ENCODE data around the gene ALPK3. TPM values are rescaled to one million over a fixed set of nuclear protein-coding genes. Genes with fewer than 3 reads are reported as not detected.

ALPK3 gene
- total and polyA plus RNA-seq, 2 donors from 2014 or later = 3.1 to 20.2 TPM

DNA sequence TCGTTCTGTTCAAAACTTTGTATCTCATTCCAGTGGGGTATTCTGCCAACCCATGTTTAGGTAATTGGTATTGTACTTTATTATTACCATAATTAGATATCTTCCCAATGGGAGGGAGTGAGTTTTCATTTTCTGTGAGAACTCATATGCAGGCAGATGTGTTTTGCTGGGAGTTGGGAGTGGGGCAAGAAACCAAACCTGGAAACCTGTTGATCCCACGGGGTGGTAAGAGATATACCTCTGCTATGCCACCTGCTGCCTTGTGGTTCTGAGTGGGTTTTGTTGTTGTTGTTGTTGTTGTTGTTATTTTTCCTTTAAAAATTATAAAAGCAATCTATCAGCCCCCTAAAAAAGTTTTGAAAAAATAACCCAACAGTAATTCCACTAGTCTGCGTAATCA lies 36.7 kb upstream of the ALPK3 start:
- H3K9ac ChIP-seq (ENCODE audit: low read length in 3 of 3) = no peak overlapping the region
- DNase-seq (no peak), FAIRE-seq (no peak)
- peaks cover 0 to 10% (median 5%) of the 10 kb centered on the region in 3 donors for H3K4me1 ChIP-seq (ENCODE audit: control insufficient read depth in 2 of 3, insufficient read depth in 2 of 3, low read depth in 1 of 3, low read length in 3 of 3)
- H3K9me3 ChIP-seq (ENCODE audit: control insufficient read depth in 2 of 3, insufficient read depth in 1 of 3, low read length in 3 of 3) = no peaks in the 10 kb centered on the region
- no peak for TF ChIP-seq CTCF (IDR thresholded peaks at IDR 0.05; ENCODE audit: borderline replicate concordance, extremely low read depth, insufficient read depth)
- H3K4me3 ChIP-seq (ENCODE audit: low read length in 3 of 3) = no peak overlapping the region
- H3K36me3 ChIP-seq (ENCODE audit: control insufficient read depth in 2 of 3, insufficient read depth in 3 of 3, low read length in 3 of 3) = peaks cover 3 to 31% (median 21%) of the 10 kb centered on the region in 3 donors
- intact Hi-C loops (cut with DNase I) = no loop called here
- no peak overlapping the region for H3K27ac ChIP-seq (ENCODE audit: low read depth in 2 of 2, low read length in 2 of 2)
- no peaks in the 10 kb centered on the region for H3K27me3 ChIP-seq (ENCODE audit: control insufficient read depth, insufficient read depth, low read length)

DNA sequence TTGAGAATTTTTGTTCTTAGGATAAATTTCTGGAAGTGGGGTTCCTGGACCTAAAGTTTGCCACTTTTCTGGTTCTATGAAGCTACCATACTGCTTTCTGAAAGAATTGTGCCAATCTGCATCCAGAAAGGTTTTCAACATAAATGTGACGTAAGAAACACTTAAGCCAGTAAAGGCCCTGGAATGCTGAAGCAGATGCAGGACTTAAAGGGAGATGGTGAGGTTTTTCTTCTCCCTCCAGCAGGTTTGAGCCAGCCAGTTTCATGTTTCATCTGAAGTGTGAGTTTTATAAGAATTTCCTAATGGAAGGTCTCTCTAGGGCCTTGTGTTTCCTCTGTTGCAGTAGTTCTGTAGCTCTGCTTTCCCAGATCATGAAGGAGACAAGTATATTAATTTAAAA lies 35.7 kb upstream of the ALPK3 start:
- Histone ChIP-seq H3K27me3 (ENCODE audit: control insufficient read depth, insufficient read depth, low read length) (no peaks in the 10 kb centered on the region), H3K9ac (ENCODE audit: low read length in 3 of 3) (no peak overlapping the region), H3K4me3 (ENCODE audit: low read length in 3 of 3) (no peak overlapping the region), H3K27ac (ENCODE audit: low read depth in 2 of 2, low read length in 2 of 2) (no peak overlapping the region), H3K4me1 (ENCODE audit: control insufficient read depth in 2 of 3, insufficient read depth in 2 of 3, low read depth in 1 of 3, low read length in 3 of 3) (peaks cover 0 to 11% (median 6%) of the 10 kb centered on the region in 3 donors), H3K36me3 (ENCODE audit: control insufficient read depth in 2 of 3, insufficient read depth in 3 of 3, low read length in 3 of 3) (peaks cover 3 to 31% (median 21%) of the 10 kb centered on the region in 3 donors), H3K9me3 (ENCODE audit: control insufficient read depth in 2 of 3, insufficient read depth in 1 of 3, low read length in 3 of 3) (no peaks in the 10 kb centered on the region)
- FAIRE-seq (no peak), DNase-seq (no peak)
- TF ChIP-seq CTCF (IDR thresholded peaks at IDR 0.05; ENCODE audit: borderline replicate concordance, extremely low read depth, insufficient read depth) = no peak
- intact Hi-C loops (cut with DNase I) = no loop called here

DNA sequence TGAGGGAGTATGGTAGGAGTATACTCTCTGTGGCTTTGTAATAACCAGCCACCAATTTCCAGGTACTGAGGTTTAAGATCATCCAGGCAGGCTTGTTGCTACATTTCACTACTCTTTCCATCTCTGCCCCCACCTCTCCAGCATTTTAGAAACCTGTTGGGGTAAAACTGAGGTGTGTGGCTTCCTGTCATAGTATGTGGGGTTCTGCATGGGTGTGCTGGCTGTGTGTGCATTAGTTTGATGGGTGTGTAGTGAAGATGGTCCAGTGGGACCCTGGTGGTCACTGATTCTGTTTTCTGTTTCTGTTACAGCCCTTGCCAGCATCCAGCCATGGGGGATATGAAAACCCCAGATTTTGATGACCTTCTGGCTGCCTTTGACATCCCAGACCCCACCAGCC lies 34.8 kb upstream of the ALPK3 start:
- no peaks in the 10 kb centered on the region for H3K9me3 ChIP-seq (ENCODE audit: control insufficient read depth in 2 of 3, insufficient read depth in 1 of 3, low read length in 3 of 3)
- no peak overlapping the region for H3K27ac ChIP-seq (ENCODE audit: low read depth in 2 of 2, low read length in 2 of 2)
- H3K36me3 ChIP-seq (ENCODE audit: control insufficient read depth in 2 of 3, insufficient read depth in 3 of 3, low read length in 3 of 3) = peaks cover 3 to 34% (median 21%) of the 10 kb centered on the region in 3 donors
- DNase-seq (no peak), FAIRE-seq (no peak)
- H3K4me1 ChIP-seq (ENCODE audit: control insufficient read depth in 2 of 3, insufficient read depth in 2 of 3, low read depth in 1 of 3, low read length in 3 of 3) = peaks cover 0 to 14% (median 9%) of the 10 kb centered on the region in 3 donors
- no peak overlapping the region for H3K4me3 ChIP-seq (ENCODE audit: low read length in 3 of 3)
- intact Hi-C loops (cut with DNase I) = no loop called here
- H3K27me3 ChIP-seq (ENCODE audit: control insufficient read depth, insufficient read depth, low read length) = no peaks in the 10 kb centered on the region
- no peak overlapping the region for H3K9ac ChIP-seq (ENCODE audit: low read length in 3 of 3)
- no peak for TF ChIP-seq CTCF (IDR thresholded peaks at IDR 0.05; ENCODE audit: borderline replicate concordance, extremely low read depth, insufficient read depth)
